ENCODE measurements around the gene TMC5.
"Not testable (repeated sequence)": the region's sequence is repeated elsewhere in the genome, so short reads cannot be mapped to it uniquely, and the experiment has no call there.

The TMC5 gene, protein sequence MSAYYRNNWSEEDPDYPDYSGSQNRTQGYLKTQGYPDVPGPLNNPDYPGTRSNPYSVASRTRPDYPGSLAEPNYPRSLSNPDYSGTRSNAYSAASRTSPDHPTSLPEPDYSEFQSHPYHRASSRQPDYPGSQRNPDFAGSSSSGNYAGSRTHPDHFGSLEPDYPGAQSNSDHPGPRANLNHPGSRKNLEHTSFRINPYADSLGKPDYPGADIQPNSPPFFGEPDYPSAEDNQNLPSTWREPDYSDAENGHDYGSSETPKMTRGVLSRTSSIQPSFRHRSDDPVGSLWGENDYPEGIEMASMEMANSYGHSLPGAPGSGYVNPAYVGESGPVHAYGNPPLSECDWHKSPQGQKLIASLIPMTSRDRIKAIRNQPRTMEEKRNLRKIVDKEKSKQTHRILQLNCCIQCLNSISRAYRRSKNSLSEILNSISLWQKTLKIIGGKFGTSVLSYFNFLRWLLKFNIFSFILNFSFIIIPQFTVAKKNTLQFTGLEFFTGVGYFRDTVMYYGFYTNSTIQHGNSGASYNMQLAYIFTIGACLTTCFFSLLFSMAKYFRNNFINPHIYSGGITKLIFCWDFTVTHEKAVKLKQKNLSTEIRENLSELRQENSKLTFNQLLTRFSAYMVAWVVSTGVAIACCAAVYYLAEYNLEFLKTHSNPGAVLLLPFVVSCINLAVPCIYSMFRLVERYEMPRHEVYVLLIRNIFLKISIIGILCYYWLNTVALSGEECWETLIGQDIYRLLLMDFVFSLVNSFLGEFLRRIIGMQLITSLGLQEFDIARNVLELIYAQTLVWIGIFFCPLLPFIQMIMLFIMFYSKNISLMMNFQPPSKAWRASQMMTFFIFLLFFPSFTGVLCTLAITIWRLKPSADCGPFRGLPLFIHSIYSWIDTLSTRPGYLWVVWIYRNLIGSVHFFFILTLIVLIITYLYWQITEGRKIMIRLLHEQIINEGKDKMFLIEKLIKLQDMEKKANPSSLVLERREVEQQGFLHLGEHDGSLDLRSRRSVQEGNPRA

DNA sequence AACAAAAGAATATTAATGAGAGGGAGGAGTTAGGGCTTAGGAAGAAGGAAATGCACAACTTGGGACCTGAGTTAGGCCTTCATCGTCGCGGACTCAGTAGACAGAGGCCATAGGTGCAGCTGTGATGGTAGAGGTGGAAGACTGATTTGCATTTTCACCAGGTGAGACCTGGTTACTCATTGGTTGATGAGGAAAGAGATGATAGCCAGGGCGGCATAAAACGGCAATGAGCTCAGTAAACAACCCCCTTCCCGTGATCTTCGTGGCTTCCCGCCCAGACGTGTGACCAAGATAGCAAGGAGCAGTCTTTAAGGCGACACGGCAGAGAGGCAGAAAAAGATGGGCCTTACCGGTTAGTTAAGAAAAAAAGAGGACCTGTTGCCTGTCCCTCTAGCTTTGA is at the start of gene TMC5:
TSS of gene TMC5 (plus strand) at position 244 of the 400 bp plus-strand sequence. CDS start 22,156 bp downstream, outside the sequence.
- no peak for DNase-seq (ENCODE audit: low spot score)

DNA sequence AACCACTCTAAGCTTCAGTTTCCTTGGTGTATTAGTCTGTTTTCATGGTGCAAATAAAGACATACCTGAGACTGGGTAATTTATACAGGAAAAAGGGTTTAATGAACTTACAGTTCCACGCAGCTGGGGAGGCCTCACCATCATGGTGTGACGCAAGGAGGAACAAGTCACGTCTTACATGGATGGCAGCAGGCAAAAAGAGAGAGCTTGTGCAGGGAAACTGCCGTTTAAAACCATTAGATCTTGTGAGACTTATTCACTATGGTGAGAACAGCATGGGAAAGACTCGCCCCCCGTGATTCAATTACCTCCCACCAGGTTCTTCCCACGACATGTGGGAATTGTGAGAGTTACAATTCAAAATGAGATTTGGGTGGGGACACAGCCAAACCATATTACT is 45.1 kb upstream of the TMC5 start:
- not testable (repeated sequence) for DNase-seq (ENCODE audit: low spot score)

DNA sequence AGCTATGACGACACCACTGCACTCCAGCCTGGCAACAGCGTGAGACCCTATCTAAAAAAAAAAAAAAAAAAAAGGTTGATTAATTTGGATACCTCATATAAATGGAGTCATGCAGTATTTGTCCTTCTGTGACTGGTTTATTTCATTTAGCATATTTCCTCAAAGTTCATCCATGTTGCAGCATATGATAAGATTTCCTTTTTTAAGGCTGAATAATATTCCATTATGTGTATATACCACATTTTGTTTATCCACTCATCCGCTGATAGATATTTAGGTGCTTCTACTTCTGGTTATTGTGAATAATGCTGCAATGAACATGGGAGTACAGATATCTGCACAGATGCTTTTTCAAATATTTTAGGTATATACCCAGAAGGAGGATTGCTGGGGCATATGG is 43.3 kb upstream of the TMC5 start:
- DNase-seq (ENCODE audit: low spot score): no peak

DNA sequence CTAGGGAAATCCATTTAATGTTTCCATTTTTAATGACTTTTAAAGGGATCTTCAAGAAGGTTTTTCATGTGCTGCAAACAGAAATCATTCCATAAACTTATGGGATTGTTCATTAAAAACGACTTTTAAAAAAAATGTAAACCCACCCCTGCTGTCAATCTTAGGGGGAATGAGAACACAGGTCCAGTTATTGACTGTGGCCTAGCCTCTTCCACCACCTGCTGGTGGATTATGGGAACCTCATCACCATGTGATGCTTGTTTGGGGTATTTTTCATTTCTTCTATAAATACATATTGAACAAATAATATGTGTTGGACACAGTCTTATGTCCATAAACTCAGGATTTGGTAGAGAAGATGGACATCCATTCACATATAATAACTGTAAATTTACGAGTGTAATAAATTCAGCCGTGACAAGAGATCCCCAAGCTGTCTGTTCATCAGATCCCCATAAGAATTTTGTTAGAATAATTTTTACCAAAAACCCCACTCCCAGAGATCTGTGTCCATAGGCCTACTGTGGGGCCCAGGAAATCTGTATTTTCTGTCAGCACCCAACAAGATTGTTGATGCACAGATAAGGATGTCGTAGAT is 42.0 kb upstream of the TMC5 start:
- DNase-seq (ENCODE audit: low spot score): peak; percentile 45

DNA sequence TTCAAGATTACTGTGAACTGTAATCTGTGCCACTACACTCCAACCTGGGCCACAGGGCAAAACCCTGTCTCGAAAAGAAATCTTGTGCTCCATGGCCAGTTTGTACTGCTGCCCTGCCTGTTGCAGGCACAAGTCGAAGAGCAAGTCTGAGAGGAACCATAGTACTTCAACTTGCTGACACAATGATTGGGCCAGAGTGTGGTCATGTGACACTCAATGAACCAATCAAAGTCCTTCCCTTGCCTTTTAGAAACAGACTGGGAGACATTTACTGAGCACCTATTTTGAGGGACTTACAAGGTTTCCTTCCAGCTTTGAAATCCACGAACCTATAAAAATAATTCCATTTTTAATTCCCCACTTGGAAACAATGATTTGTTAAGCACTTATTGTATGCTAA is 39.8 kb upstream of the TMC5 start:
- no peak for DNase-seq (ENCODE audit: low spot score)

DNA sequence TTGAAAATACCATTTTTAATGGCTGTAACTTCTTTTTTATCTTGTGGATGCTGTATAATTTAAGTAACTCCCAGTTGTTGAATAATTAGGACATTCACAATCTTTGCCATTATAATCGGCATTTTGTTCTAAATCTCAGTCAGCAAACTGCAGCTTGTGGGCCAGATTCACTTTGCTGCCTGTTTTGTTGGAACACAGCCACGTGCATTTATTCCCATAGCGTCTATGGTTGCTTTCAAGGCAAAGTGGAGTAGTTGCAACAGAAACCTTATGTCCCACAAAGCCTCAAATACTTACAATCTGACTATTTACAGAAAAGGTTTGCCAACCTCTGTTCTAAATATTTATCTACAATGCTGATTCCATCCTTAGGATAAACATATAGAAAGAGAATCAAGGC is 39.2 kb upstream of the TMC5 start:
- DNase-seq (ENCODE audit: low spot score): no peak

DNA sequence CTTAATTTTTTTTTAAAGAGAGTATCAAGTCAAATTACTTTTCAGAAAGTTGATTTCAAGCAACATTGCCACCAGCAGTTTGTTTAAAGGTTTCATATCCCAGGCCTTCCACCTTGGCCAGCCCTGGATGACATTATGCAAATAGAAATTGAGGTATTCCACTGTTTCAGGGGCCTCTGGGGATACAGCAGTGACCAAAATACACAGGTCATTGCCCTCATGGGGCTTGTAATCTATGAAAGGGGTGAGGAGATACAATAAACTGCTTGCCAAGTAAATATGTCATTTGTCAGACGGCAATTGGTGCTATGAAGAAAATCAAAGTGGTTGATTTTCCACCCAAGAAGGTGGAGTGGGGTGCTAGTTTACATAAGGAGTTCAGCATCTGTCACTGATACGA is 37.8 kb upstream of the TMC5 start:
- DNase-seq (ENCODE audit: low spot score): no peak

DNA sequence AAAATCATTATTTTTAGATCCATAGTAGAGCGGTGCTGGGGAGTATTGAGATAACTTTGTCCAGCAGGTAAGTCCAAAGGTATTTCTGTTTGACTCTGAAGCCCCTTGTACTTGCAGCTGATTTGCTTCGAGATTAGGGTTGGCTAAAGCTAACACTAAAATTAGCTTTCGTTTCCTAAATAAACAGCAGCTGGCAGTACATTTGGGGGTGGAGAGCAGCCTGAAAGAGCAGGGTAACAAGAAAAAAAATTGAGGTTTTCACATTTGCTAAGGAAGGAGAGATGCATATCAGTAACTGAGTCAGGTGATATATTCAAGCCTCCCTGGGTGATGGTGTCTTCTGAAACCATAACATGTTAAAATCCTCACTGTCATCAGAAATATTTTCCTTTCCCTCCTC is 37.4 kb upstream of the TMC5 start:
- no peak for DNase-seq (ENCODE audit: low spot score)

DNA sequence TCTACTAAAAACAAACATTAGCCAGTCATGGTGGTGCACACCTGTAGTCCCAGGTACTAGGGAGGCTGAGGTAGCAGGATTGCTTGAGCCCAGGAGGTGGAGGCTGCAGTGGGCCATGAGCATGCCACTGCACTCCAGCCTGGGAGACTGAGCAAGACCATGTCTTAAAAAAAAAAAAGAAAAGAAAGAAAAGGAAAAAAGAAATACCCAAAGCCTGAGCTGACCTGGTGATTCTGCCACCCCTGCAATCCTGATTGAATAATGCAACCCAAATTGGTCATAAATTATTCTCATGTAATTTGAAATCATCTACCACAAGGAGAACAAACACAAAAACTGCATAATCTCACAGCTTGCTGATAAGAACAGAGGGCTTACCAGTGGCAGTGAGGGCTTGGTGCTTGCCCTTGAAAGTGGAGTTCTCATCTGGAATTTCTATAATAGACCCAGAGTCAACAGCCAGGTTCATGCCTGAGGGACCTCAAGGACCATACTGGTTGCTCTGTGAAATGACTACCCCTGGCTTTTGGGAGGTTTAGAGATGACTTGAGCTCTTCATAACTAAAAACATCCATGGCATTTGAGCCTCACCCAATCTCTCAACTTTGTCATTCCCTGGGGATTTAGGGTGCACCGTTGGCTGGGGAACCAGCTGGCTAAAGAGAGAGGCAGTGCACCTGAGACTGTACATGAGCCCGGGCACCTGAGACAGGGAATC is 35.4 kb upstream of the TMC5 start:
- no peak for DNase-seq (ENCODE audit: low spot score)

DNA sequence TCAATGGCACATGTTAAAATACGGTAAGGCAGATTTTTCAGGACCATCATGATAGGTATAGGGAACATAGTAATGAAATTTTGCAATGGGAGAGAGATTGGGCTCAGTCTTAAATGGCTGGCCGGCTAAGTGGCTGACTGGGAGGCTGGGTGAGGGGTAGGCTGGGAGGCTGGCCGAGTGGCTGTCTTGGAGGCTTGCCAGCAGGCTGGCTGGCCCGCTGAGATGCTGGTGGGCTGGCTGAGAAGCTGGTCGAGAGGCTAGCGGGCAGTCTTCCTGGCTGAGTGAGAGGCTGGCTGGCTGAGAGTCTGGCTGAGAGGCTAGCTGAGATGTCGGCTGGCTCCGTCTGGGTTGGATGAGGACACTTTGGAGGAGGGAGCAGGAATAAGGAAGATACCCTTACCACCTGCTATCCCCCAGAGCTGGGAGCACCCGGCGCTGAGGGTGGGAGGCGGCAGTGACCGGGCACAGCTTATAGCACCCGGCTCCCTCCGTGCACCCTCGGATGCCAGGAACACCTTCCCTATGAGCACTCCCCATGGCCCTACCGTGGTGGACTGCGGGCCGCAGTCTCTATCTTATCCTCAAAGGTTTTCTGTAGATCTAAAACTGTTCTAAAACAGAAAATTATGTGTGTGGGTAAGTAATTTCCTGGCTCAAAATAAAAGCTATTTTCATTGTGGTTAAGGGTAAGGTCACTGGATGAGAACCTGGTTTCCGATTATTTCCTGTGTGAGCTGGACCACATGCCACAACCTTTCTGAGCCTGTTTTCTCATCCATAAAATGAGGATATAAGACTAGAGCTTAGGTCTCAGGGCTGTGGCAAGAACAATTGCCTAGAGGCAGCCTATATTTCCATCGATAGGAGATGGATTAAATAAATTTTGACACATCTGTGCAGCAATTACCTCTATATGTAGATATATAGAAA is 34.5 kb upstream of the TMC5 start:
- DNase-seq (ENCODE audit: low spot score): peak; percentile 29

DNA sequence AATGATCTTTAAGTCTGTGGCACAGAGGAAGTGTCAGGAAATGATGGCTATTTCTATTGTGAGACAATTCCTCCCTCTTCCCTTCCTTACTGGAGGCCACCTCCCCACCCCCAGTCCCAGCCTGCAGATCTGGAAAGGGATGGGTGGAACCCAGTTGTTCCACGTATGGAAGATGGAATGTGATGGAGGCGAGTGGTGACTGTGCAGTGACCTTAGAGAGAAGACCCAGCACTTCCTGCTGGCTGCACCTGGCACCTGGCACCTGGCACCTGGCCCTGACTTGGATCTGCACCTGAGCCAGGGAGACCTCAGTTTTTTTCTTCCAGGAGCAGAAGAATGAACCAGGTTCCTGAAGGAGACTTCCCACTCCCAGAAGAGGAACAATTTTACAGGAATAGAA is 33.0 kb upstream of the TMC5 start:
- peak; percentile 87 for DNase-seq (ENCODE audit: low spot score)

DNA sequence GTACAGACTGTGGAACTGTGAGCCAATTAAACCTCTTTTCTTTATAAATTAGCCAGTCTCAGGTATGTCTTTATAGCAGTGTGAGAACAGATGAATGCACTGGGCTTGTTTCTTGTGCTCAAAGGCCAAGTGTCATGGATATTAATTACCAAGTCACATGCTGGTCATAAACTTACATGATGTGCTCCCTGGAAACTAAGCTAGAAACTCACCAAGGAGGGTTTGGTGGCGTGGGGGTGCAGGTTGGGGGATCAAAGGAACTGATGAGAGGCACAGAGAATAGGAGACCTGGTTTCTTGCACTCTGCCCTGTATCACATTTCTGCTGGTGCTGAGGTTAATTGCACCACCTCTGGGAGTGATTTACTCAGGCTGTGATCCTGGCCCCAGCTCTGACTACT is 31.2 kb upstream of the TMC5 start:
- DNase-seq (ENCODE audit: low spot score): no peak

DNA sequence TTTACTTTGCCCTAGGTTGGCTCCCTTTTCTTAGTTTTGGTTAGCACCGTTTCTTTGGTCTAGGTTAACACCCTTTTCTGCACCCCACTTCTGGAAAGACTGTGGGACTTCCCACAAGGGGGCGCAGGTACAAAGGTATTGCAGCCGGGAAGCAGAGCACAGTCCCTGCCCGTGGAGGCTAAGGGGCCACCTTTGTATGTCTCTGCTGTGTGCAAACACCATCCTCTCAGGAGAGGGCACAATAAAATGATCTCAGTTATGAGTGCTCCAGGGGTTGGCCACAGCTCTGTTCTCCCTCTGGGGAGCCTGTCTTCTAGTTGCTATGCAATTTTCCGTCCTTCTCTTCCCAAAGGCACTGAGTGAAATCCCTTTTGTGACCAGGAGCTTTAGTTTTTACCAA is 28.4 kb upstream of the TMC5 start:
- DNase-seq (ENCODE audit: low spot score): peak; percentile 34

DNA sequence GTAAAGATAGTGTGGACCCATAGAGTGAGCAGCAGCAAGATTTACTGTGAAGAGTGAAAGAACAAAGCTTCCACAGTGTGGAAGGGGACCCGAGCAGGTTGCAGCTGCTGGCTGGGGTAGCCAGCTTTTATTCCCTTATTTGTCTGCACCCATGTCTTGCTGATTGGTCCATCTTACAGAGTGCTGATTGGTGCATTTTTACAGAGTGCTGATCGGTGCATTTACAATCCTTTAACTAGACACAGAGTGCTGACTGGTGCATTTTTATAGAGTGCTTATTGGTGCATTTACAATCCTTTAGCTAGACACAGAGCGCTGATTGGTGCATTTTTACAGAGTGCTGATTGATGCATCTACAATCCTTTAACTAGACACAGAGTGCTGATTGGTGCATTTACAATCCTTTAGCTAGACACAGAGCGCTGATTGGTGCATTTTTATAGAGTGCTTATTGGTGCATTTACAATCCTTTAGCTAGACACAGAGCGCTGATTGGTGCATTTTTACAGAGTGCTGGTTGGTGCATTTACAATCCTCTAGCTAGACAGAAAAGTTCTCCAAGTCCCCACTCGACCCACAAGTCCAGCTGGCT is 26.4 kb upstream of the TMC5 start:
- not testable (repeated sequence) for DNase-seq (ENCODE audit: low spot score)

DNA sequence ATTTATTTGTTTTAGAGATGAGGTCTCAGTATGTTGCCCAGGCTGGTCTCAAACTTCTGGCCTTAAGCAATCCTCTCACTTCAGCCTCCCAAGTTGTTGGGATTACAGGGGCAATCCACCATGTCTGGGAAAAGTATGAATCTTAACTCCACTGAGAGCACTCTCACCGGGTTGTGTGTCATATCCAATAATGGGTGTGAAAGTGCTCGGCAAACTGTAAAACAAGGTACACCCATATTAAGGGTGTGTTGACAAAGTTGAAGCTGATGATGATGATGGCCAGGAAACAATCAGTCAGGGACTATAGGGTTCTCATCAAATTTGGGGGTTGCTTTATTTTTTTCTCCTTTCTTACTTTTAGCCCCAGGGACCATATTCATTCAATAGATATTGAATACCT is 25.3 kb upstream of the TMC5 start:
- no peak for DNase-seq (ENCODE audit: low spot score)

DNA sequence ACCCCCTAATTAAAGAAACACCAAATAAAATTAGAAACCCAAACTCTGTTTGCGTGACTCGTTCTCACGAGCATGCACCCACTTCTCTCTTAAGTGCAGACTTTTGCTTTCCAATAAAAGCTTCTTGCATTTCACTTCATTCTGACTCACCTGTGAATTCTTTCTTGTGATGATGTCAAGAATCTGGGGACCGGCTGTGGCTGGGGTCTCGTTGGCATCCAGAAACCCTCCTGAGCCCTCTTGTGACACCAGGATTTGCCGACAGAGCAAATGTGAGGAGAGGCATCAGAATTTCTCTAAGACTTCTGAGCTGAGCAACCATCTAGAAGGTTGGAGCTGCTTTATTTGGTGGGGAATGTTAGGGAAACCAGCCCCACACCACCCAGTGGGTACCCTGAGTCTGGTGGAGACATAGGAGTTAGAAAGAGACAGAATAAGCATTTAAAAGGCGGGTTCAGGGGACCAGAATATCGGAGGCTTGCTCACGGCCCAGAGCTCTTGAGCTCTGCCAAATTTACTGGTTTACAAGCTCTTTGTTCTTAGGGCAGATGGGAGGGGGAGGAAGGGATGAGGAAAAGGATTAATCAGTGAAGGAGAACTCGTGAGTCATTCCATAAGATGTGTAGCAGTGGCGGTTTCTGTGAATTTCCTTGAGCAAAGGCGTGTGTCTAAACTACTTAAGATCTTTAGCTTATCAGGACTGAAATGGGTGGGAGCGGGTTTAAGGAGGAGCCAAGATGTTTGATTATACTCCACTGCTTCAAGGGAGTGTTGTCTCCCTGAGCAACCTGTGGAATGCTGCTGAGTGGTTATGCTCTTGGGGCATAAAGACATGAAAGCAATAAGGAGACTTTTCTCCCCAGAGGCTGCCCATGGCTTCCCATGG is 24.2 kb upstream of the TMC5 start:
- peak; percentile 89 for DNase-seq (ENCODE audit: low spot score)

DNA sequence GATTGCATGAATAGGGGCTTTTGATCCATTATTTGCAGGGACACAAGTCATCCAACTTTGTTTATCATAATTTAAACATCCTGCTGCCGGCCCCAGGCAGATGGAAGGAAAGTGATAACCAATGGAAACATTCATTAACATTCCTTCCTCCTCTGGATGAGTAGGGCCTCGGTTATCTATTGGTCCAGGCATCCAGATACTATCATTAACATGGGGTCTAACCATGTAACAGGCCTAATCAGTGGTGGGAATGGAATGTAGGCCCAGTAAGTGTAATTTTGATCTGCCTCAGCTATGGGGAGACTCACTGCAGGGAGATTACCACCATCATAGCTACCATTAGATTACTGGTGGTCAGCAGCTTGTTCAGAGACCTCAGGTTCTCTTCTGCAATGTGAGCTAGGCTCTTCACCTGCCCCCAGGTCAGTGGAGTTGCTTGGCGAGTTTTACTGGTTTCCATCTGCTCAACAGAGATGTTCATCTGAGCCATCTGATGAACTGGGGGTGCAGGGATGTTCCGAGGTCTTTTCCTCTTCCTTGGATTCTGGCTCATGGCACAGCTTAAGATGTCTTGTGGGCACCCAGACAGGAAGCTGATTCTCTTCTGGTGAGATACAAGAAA is 21.9 kb upstream of the TMC5 start:
- DNase-seq (ENCODE audit: low spot score): not testable (repeated sequence)

DNA sequence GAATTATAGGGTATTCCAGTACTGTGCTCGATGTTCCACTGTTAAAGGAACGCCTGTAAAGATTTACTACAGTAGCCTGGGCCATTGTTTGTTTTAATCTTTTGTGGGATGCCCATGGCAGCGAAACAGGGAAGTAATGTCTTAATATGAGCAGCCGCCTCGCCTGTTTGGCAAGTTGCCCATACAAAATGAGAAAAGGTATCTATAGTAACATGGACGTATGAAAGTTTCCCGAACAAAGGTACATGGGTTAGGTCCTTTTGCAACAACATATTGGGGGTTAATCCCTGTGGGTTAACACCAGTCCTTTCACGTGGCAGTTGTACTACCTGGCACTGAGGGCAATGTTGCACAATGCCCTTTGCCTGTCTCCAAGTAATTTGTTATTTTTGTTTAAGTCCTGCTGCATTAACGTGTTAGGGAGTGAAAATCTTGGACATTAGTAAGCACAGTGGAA is 21.1 kb upstream of the TMC5 start:
- DNase-seq (ENCODE audit: low spot score): peak; percentile 43

DNA sequence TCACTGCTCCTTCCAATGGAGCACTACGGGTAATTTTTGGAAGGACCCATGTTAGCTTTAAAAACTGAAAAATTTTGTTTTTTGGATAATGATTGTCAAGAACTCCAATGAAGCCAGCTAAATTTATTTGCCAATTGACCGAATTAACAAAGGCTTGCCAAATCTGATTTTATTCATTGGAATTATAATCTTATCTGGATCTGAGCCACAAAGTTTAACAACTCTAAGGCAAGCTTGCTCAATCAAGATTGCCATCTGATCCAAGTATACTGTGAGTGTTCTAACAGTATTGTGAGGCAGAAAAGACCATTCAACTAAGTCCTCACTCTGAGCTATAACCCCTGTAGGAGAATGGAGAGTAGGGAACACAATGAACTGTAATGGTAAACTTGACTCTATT is 20.3 kb upstream of the TMC5 start:
- DNase-seq (ENCODE audit: low spot score): not testable (repeated sequence)
